Thymus (tissue), 11 donors: ENCODE measurements around the gene FAM193A. TPM values are rescaled to one million over a fixed set of nuclear protein-coding genes. Genes with fewer than 3 reads are reported as not detected.
A peak's percentile ranks its signal among the peaks of the same experiment; 100 is the strongest.

ENCODE experiments used
- DNase-seq, 9 donors: peaks; one replicate each; pipeline ENCODE4 v3.0.0-alpha.2; 2013; ENCODE audit warnings: low spot score in 9 of 9, low read depth in 6 of 9, missing footprints in 1 of 9
- H3K27ac ChIP-seq, 2 donors: one replicate each; pipeline ENCODE4 v1.5.1; 2013; ENCODE audit warnings: control low read depth in 1 of 2, low read depth in 1 of 2, low read length in 1 of 2, mild to moderate bottlenecking in 1 of 2, moderate library complexity in 1 of 2
- H3K27me3 ChIP-seq, 2 donors: one replicate each; pipeline ENCODE4 v1.5.1; 2013; ENCODE audit warnings: low read length in 1 of 2; ENCODE audit not compliant: control insufficient read depth in 2 of 2, insufficient read depth in 1 of 2
- H3K36me3 ChIP-seq, 2 donors: one replicate each; pipeline ENCODE4 v1.5.1; 2013; ENCODE audit warnings: low read length in 1 of 2, mild to moderate bottlenecking in 1 of 2, moderate library complexity in 1 of 2; ENCODE audit not compliant: control insufficient read depth in 2 of 2, insufficient read depth in 2 of 2
- H3K4me1 ChIP-seq, 2 donors: one replicate each; pipeline ENCODE4 v1.5.1; 2013; ENCODE audit warnings: low read length in 2 of 2; ENCODE audit not compliant: control insufficient read depth in 2 of 2, insufficient read depth in 2 of 2
- H3K4me3 ChIP-seq, 2 donors: one replicate each; pipeline ENCODE4 v1.5.1; 2013; ENCODE audit warnings: low read length in 2 of 2, control low read depth in 1 of 2, mild to moderate bottlenecking in 1 of 2
- H3K9me3 ChIP-seq, 2 donors: one replicate each; pipeline ENCODE4 v1.5.1; 2013; ENCODE audit warnings: low read length in 1 of 2, mild to moderate bottlenecking in 1 of 2; ENCODE audit not compliant: control insufficient read depth in 2 of 2, insufficient read depth in 1 of 2
- WGBS: extraction: QIAGEN DNeasy Blood & Tissue Kit; methylation state at CpG from one replicate; pipeline ENCODE4 v1.1.7; 2013; 5-methylcytosine and 5-hydroxymethylcytosine counted together
- polyA plus RNA-seq: library from polyadenylated mRNA; stranded (reverse); fragments of 200-250 nt; gene quantifications from one replicate; pipeline ENCODE4 v1.2.3, GENCODE V29; 2013
- total RNA-seq: library from RNA; stranded (reverse); fragments of 120-200 nt; gene quantifications from one replicate; pipeline ENCODE4 v1.2.4, GENCODE V29; 2013
- donor health status: healthy.

FAM193A gene
- total and polyA plus RNA-seq, 2 donors = 9.0 to 13.8 TPM

DNA sequence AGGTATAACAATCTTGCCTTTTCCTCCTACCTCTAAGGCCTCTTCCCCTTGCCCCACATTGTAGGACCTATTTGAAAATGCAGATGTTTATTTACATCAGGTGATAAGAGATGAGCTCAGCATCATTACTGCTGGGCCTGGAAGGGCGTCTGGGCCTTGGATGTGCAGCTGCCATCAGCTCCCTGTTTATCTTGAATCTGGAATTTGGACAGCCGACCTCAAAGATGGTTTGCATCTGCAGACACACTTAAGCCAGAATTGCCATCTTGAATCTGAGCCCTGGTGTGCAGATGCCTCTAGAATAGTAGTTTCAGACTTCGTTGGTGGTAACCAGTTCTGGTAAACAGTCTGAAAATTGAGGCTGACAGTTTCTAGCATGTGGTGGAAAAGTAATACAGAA lies 59.0 kb downstream of the FAM193A start:
- peaks cover 0 to 17% of the 10 kb centered on the region in 2 donors for H3K4me1 ChIP-seq
- peaks cover 17 to 40% of the 10 kb centered on the region in 2 donors for H3K36me3 ChIP-seq
- no peak for DNase-seq
- H3K27ac ChIP-seq = no peak overlapping the region
- no peaks in the 10 kb centered on the region for H3K27me3 ChIP-seq
- 83% methylated on average over 3 of the region's 3 CpGs for WGBS
- H3K9me3 ChIP-seq = no peaks in the 10 kb centered on the region
- H3K4me3 ChIP-seq = no peak overlapping the region

- Histone ChIP-seq H3K4me1 (peaks cover 0 to 16% of the 10 kb centered on the region in 2 donors), H3K36me3 (peaks cover 22 to 43% of the 10 kb centered on the region in 2 donors), H3K4me3 (no peak overlapping the region), H3K27me3 (no peaks in the 10 kb centered on the region), H3K9me3 (no peaks in the 10 kb centered on the region), H3K27ac (no peak overlapping the region)
- no peak for DNase-seq
- 98% methylated on average over 11 of the region's 11 CpGs for WGBS
These were observed 59.6 kb downstream of the FAM193A start for GRCh38 chr4:2595952-2596552.

GRCh38 chr4:2596611-2597010 lies 60.2 kb downstream of the FAM193A start:
- Histone ChIP-seq H3K27ac (no peak overlapping the region), H3K9me3 (no peaks in the 10 kb centered on the region), H3K4me3 (no peak overlapping the region), H3K27me3 (no peaks in the 10 kb centered on the region), H3K4me1 (peaks cover 0 to 13% of the 10 kb centered on the region in 2 donors), H3K36me3 (peaks cover 22 to 43% of the 10 kb centered on the region in 2 donors)
- DNase-seq = no peak
- WGBS = 96% methylated on average over 8 of the region's 8 CpGs

- Histone ChIP-seq H3K36me3 (peaks cover 32 to 43% of the 10 kb centered on the region in 2 donors), H3K9me3 (no peaks in the 10 kb centered on the region), H3K4me3 (no peak overlapping the region), H3K4me1 (peaks cover 0 to 13% of the 10 kb centered on the region in 2 donors), H3K27me3 (no peaks in the 10 kb centered on the region), H3K27ac (peak overlapping the region in 1 of 2 donors; percentile 4)
- 36% methylated on average over 12 of the region's 12 CpGs for WGBS
- peak in 2 of 9 donors; percentile 10 to 16 for DNase-seq
These were observed 62.3 kb downstream of the FAM193A start for GRCh38 chr4:2598511-2599303.

- no peak overlapping the region for H3K4me3 ChIP-seq
- H3K9me3 ChIP-seq = no peaks in the 10 kb centered on the region
- no peak for DNase-seq
- no peaks in the 10 kb centered on the region for H3K27me3 ChIP-seq
- peaks cover 0 to 13% of the 10 kb centered on the region in 2 donors for H3K4me1 ChIP-seq
- H3K36me3 ChIP-seq = peaks cover 32 to 43% of the 10 kb centered on the region in 2 donors
- no peak overlapping the region for H3K27ac ChIP-seq
- WGBS = 91% methylated on average over 6 of the region's 6 CpGs
These were observed 62.8 kb downstream of the FAM193A start for GRCh38 chr4:2599304-2599654.

DNA sequence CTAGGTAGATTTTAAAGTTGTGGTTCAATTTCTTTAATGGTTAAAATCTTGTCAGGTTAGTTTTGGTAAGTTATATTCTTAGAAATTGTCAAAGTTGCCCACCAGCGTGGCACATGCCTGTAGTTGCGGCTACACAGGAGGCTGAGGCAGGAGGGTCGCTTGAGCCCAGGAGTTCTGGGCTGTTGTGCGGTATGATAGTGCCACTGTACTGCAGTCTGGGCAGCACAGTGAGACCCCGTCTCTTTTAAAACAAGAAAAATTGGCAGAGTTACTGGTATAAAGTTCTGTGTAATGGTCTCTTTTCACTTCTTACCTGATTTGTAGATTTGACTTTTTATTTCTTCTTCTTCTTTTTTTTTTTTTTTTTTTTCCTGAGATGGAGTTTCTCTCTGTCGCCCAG lies 64.4 kb downstream of the FAM193A start:
- peaks cover 37 to 43% of the 10 kb centered on the region in 2 donors for H3K36me3 ChIP-seq
- H3K27me3 ChIP-seq = no peaks in the 10 kb centered on the region
- peaks cover 0 to 10% of the 10 kb centered on the region in 2 donors for H3K4me1 ChIP-seq
- no peak for DNase-seq
- H3K4me3 ChIP-seq = no peak overlapping the region
- 97% methylated on average over 6 of the region's 6 CpGs for WGBS
- no peak overlapping the region for H3K27ac ChIP-seq
- no peaks in the 10 kb centered on the region for H3K9me3 ChIP-seq

DNA sequence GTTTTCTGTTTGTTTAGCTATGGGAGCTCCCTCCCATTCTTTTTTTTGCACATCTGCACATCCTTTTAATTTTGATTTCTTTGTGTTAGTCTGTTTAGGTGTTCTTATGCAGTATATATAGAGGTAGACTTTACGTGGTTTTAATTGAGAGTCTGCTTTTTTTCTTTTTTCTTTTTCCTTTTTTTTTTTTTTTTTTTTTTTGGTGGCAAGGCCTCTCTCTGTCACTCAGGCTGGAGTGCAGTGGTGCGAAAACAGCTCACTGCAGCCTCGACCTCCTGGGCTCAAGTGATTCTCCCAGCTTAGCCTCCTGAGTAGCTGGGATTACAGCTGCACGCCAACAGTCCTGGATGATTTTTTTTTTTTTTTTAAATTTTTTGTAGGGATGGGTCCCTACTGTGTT lies 68.2 kb downstream of the FAM193A start:
- DNase-seq = no peak
- Histone ChIP-seq H3K36me3 (peaks cover 9 to 20% of the 10 kb centered on the region in 2 donors), H3K9me3 (no peaks in the 10 kb centered on the region), H3K27ac (no peak overlapping the region), H3K27me3 (no peaks in the 10 kb centered on the region), H3K4me3 (no peak overlapping the region), H3K4me1 (no peaks in the 10 kb centered on the region)
- 89% methylated on average over 4 of the region's 4 CpGs for WGBS

DNA sequence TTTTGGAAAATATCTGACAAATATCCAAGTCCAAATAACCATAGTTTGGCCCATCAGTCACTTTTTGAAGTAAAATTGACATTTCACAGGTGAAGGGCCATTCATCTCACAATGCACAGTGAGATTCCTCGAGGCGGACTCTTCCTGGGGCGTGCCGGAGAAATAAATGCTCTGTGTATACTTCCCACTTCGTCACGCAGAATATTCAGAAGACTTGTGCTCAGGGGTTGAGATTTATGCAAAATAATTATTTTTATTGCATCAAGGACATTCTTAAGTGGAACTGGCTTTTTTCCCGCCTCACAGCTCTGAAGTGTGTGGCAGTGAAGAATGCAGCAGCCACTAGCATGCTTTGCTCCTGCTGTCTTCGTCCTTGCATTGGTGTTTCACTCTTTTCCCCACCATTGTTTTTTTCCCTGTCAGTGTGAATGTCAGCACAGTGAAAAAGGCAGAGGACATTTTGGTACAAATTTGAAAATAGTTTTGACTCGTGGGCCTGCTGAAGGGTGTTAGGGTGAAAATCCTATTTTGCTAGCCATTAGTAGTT lies 70.6 kb downstream of the FAM193A start:
- peaks cover 0 to 12% of the 10 kb centered on the region in 2 donors for H3K36me3 ChIP-seq
- no peak for DNase-seq
- 98% methylated on average over 9 of the region's 9 CpGs for WGBS
- no peak overlapping the region for H3K4me3 ChIP-seq
- H3K27me3 ChIP-seq = no peaks in the 10 kb centered on the region
- no peak overlapping the region for H3K27ac ChIP-seq
- no peaks in the 10 kb centered on the region for H3K9me3 ChIP-seq
- no peaks in the 10 kb centered on the region for H3K4me1 ChIP-seq

DNA sequence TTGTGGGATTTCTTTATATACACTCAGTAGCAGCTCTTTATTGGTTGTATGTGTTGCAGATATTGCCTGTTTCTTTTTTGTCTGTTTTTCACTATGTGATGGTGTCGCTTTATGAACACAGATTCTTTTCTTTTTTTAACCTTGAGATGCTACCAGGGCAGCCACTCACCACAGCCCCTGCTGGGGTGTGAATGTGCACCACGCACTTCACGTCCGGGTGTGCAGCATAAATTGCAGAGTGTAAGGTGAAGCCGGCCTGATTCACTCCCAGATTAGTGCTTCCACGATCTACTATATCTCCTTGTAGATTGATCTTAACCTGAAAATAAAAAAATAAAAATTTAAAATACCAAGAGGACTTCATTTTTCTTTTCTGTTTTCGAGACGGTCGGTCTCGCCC lies 71.4 kb downstream of the FAM193A start:
- Histone ChIP-seq H3K27me3 (no peaks in the 10 kb centered on the region), H3K4me3 (no peak overlapping the region), H3K36me3 (peaks cover 0 to 9% of the 10 kb centered on the region in 2 donors), H3K4me1 (no peaks in the 10 kb centered on the region), H3K27ac (no peak overlapping the region), H3K9me3 (no peaks in the 10 kb centered on the region)
- no peak for DNase-seq
- WGBS = 97% methylated on average over 10 of the region's 10 CpGs
